ENCODE measurements around the gene ASPSCR1. TPM values are rescaled to one million over a fixed set of nuclear protein-coding genes. Genes with fewer than 3 reads are reported as not detected.

ASPSCR1 gene
- total RNA-seq, 1 experiment from 2014 or later = 54.9 TPM

GRCh38 chr17:81957691-81958432, 19.6 kb upstream of the ASPSCR1 start:
- TF ChIP-seq EZH2 (IDR thresholded peaks at IDR 0.05; ENCODE audit: low read depth) (no peak), CTCF (conservative IDR thresholded peaks at IDR 0.05) (no peak)
- no peaks in the 10 kb centered on the region for H3K79me2 ChIP-seq (ENCODE audit: low read depth)
- H3F3A ChIP-seq (ENCODE audit: insufficient read depth, low read depth) = peaks cover 7% of the 10 kb centered on the region
- DNase-seq = no peak
- no peak overlapping the region for H2AFZ ChIP-seq
- no peaks in the 10 kb centered on the region for H3K36me3 ChIP-seq (ENCODE audit: low read depth)
- ChIA-PET POLR2A (ENCODE audit: unreplicated experiment) (no interaction called here), CTCF (no interaction called here)
- no peaks in the 10 kb centered on the region for H4K20me1 ChIP-seq (ENCODE audit: insufficient read depth)
- no TSS peak for BruUV-seq (replicated peaks)
- H3K9me3 ChIP-seq (ENCODE audit: insufficient read depth, low read depth) = no peaks in the 10 kb centered on the region
- H3K27me3 ChIP-seq (ENCODE audit: insufficient read depth, low read depth) = no peaks in the 10 kb centered on the region
- H3K4me2 ChIP-seq = no peak overlapping the region
- H3K4me1 ChIP-seq (replicated peaks; ENCODE audit: insufficient read depth) = peaks cover 6% of the 10 kb centered on the region; the same call in 1 of the 2 replicates
- H3K4me3 ChIP-seq = no peak overlapping the region
- H3K9me2 ChIP-seq (ENCODE audit: insufficient read depth) = no peaks in the 10 kb centered on the region
- H3K27ac ChIP-seq = no peak overlapping the region
- intact Hi-C loops (cut with micrococcal nuclease; ENCODE audit: unreplicated experiment) = no loop called here

- Histone ChIP-seq H3K9me2 (ENCODE audit: insufficient read depth) (no peaks in the 10 kb centered on the region), H3K9me3 (ENCODE audit: insufficient read depth, low read depth) (no peaks in the 10 kb centered on the region), H3K36me3 (ENCODE audit: low read depth) (no peaks in the 10 kb centered on the region), H3K4me3 (no peak overlapping the region), H4K20me1 (ENCODE audit: insufficient read depth) (no peaks in the 10 kb centered on the region), H3K4me1 (replicated peaks; ENCODE audit: insufficient read depth) (peaks cover 6% of the 10 kb centered on the region; the same call in 1 of the 2 replicates), H3K4me2 (peak overlapping the region; percentile 57; the same call in 1 of the 2 replicates), H3K27me3 (ENCODE audit: insufficient read depth, low read depth) (no peaks in the 10 kb centered on the region), H3K27ac (no peak overlapping the region), H2AFZ (no peak overlapping the region), H3K79me2 (ENCODE audit: low read depth) (no peaks in the 10 kb centered on the region), H3F3A (ENCODE audit: insufficient read depth, low read depth) (peaks cover 7% of the 10 kb centered on the region)
- no peak for DNase-seq
- TF ChIP-seq EZH2 (IDR thresholded peaks at IDR 0.05; ENCODE audit: low read depth) (no peak), CTCF (conservative IDR thresholded peaks at IDR 0.05) (no peak)
- intact Hi-C loops (cut with micrococcal nuclease; ENCODE audit: unreplicated experiment) = loop anchor here (1.0 kb wide), 1 partner anchor 63 kb away; no protein-coding TSS in a partner anchor
- no TSS peak for BruUV-seq (replicated peaks)
- POLR2A ChIA-PET (ENCODE audit: unreplicated experiment) = no interaction called here
- CTCF ChIA-PET = interaction anchor here (0.6 to 2.0 kb wide), 9 partner anchors 8 to 72 kb away, joined by 3 to 18 read pairs (median 4); partner anchors contain the start of genes CENPX, LRRC45 and MAFG
These were observed 18.6 kb upstream of the ASPSCR1 start for GRCh38 chr17:81958633-81959342.

- H3K4me2 ChIP-seq = peak overlapping the region; percentile 57
- no peaks in the 10 kb centered on the region for H4K20me1 ChIP-seq (ENCODE audit: insufficient read depth)
- H3K9me3 ChIP-seq (ENCODE audit: insufficient read depth, low read depth) = no peaks in the 10 kb centered on the region
- H3K4me3 ChIP-seq = no peak overlapping the region; the same call in 1 of the 2 replicates
- ChIA-PET POLR2A (ENCODE audit: unreplicated experiment) (interaction anchor here (1.2 kb wide), 1 partner anchor 23 kb away, joined by 4 read pairs; the partner anchor contains the start of gene PYCR1), CTCF (interaction anchor here (0.6 to 2.0 kb wide), 9 partner anchors 9 to 71 kb away, joined by 3 to 18 read pairs (median 4); partner anchors contain the start of genes CENPX, LRRC45 and MAFG)
- no peak for TF ChIP-seq EZH2 (IDR thresholded peaks at IDR 0.05; ENCODE audit: low read depth)
- peak; percentile 30; the same call in 1 of the 2 replicates for TF ChIP-seq CTCF (conservative IDR thresholded peaks at IDR 0.05)
- no peaks in the 10 kb centered on the region for H3K27me3 ChIP-seq (ENCODE audit: insufficient read depth, low read depth)
- intact Hi-C loops (cut with micrococcal nuclease; ENCODE audit: unreplicated experiment) = loop anchor here (1.0 kb wide), 1 partner anchor 62 kb away; no protein-coding TSS in a partner anchor
- H3K9me2 ChIP-seq (ENCODE audit: insufficient read depth) = no peaks in the 10 kb centered on the region
- H3K36me3 ChIP-seq (ENCODE audit: low read depth) = no peaks in the 10 kb centered on the region
- no peaks in the 10 kb centered on the region for H3K79me2 ChIP-seq (ENCODE audit: low read depth)
- no peak overlapping the region for H2AFZ ChIP-seq
- peak in 1 of 2 experiments; percentile 74 for DNase-seq
- H3K27ac ChIP-seq = no peak overlapping the region
- peaks cover 6% of the 10 kb centered on the region; the same call in 1 of the 2 replicates for H3K4me1 ChIP-seq (replicated peaks; ENCODE audit: insufficient read depth)
- no TSS peak for BruUV-seq (replicated peaks)
- peaks cover 9% of the 10 kb centered on the region for H3F3A ChIP-seq (ENCODE audit: insufficient read depth, low read depth)
These were observed 17.9 kb upstream of the ASPSCR1 start for GRCh38 chr17:81959362-81960129.
